ENCODE data around the gene TTLL10.

DNA sequence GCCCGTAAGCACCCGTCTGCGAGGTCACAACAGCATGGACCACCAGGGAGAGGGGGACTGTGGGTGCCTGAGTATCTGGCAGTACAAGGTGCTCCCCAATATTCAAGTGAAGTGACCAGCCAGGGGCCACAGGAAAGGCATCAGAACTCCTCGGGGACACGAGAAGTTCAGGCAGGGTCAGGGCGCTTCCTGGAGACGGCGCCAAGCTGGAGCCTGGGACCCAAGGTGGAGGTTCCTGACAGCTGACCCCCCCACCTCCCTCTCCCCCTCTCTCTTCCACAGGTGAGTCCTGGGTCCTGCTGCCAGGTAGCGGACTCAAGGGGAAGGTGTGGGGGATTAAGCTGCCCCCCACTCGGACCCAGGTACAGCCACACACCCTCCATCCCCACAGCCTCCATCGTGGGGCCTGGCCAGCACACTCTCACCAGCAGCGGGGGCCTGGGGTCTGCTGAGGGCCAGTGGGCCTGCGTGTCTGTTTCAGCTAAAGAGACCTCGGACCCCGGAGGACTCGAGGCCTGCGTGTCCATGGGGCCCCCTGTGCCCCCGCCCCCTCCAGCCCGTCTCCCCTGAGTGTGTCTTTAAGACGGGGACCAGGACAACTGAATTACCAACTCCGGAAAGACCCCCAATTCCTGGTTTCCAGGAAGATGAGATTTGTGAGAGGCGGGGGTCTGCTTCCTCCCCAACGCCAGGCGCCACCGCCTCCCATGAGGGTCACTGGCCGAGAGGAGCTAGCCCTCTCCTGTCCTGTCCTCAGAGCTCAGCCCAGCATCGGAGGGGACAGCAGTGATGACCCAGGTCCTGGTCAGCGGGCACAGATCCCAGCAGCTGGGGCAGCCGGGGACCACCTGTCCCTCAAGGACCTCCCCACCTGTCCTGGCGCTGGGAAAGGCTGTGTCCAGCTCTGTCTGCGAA lies 26.5 kb downstream of the TTLL10 start:
- TF ChIP-seq CTCF (IDR thresholded peaks at IDR 0.05) (no peak), POLR2A (IDR thresholded peaks at IDR 0.05) (no peak), POLR2AphosphoS5 (IDR thresholded peaks at IDR 0.05) (no peak), EP300 (IDR thresholded peaks at IDR 0.05) (no peak)
